HG02885 (cell line): ENCODE measurements around the gene OXTR.

Experiments
- ATAC-seq: cut with Tn5 transposase; IDR thresholded peaks from one replicate; pipeline ENCODE4 v1.9.1; 2021; ENCODE audit warnings: mild to moderate bottlenecking; ENCODE audit not compliant: unreplicated experiment, poor library complexity

OXTR gene

DNA sequence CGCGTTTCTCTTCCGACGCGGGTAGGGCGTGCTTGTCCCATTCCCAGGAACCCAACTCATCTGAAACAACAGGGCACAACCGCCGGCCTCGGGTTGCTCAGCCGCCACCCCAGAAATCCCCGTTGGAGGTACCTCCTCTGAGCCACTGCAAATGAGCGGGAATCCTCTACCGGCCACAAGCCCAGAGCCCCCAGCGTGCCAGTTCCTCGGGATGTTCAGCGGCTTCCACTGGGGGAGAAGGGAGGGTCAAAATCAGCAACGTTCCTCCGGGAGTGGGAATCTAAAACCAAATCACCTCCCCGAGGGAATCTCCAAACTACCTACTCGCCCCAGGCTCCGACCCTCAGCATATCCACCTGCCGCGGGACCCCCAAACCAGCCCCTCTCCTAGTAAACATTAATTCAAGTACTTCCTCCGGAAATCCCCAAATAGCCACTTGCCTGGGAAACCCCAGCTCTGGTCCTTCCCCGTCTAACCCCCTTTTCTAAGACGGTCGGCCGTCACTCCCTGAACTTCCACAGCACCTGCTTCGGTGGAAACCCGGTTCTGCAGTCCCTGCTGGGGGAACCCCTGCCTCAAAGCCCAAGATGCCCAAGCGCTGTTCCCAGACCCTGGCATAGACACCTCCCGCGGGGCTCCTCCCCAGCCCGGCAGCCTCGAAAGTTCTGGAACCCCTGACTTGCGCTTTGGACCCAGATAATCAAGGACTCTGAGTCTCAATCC is 887 bp downstream of the OXTR start:
- peak; percentile 18 for ATAC-seq

GRCh38 chr3:8767667-8768363 is 1.6 kb downstream of the OXTR start:
- peak; percentile 53 for ATAC-seq

GRCh38 chr3:8767256-8767666 is 2.2 kb downstream of the OXTR start:
- ATAC-seq, result no peak

GRCh38 chr3:8766148-8766547 is 3.3 kb downstream of the OXTR start:
- ATAC-seq, result no peak

DNA sequence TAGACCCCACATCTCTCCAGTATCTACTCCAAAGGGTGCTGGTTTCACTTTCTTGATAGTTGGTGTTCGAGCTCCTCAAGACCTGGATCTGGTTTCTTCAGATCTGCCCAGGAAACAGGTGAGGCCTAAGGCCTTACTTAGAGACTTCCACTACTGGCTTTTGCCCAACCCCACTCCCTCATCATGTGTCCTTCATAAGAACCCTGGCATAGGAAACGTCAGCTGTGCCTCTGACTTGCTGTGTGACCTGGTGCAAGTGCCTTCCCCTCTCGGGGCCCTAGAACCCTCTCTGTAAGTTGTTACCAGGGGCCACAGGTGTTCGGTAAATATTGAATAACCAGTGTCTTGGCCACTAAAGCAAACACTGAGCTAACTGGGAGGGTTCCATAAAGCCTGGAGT is 3.9 kb downstream of the OXTR start:
- ATAC-seq, result no peak

DNA sequence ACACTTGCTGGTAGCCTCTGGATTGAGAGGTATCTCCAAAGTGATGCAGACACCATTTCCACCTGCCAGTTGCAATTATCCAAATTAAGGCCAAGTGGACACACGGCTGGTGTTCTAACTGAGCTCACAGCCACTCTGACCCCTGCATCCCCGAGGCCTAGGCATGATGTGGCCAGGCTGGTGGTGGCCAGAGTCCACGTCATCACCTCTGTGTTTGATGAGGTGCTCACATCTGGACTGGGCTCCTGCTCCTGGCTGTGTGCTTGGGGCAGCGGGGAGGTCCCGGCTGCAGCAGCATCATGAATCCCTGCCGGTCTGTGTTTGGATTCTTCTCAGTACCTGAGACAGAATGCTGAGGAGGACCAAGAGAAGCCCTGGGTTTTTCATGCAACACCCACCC is 4.9 kb downstream of the OXTR start:
- ATAC-seq, result no peak

DNA sequence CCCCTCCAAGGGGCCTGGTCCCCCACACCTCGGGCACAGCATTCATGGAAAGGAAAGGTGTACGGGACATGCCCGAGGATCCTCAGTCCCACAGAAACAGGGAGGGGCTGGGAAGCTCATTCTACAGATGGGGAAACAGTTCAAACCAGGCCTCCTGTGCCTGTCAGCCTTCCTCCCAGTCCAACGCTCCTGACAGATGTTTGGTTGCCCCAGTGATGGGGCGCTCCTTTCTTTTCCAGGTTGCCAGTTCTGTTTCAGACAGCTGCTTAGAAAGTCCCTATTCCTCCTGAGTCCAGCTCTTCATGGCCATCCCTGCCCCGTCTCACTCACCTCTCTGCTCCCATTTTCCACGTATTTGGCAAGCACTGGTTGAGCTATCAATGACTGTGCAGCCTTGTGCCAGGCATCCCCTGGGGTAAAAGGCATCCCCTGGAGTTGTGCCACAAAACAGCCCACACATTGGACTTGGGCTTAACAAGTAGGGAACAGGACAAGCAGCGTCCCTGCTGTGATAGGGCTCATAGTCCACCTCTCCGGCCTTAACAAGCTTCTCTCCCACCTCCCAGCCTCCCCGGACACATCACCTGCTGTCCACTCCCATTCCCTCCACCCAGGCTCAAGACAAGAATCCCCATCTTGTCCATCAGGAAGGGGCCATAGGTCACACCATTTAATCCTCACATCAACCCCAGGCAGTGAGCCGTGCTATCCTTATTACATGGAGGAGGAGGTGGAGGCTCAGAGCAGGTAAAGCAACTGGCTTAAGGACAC is 6.6 kb downstream of the OXTR start:
- ATAC-seq, result no peak

DNA sequence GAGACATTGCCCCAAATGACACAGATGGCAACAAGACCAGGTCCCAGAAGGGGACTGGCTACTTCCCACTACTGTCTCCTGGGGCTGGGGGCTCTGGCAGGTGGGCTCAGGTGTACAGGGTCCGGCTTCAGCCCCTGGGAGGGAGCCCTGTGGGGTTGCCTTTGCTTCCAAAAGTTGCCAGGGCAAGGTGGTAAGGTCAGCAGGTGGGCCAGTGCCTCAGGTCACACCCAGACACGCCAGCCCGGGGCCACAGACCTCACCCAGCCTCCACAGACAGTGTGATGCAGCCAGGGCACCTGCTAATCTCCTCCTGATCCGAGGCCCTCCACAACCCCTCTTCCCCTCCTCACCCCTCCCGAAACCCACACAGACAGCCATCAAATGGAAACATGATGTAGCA is 7.5 kb downstream of the OXTR start:
- ATAC-seq, result no peak

GRCh38 chr3:8760506-8760905 is 8.9 kb downstream of the OXTR start:
- no peak for ATAC-seq

DNA sequence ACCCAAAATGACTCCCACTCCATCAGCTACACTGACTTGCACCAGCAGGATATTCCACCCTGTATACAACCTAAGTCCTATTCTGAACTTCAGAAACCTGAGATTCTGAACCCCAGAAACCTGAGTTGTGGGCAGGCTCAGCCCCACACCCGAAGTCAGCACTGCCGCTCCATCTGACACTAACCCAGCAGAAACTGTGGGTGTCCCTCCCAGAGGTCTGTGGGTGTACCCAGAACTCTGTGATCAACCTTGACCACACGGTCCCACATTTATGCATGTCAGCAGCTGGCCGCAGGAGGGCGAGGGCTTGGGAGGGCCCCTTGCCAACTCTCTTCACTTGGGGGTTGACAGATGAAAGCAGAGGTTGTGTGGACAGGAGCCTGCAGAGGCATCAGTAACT is 9.3 kb downstream of the OXTR start:
- ATAC-seq, result no peak

GRCh38 chr3:8759038-8759707 is 10.2 kb downstream of the OXTR start:
- no peak for ATAC-seq

DNA sequence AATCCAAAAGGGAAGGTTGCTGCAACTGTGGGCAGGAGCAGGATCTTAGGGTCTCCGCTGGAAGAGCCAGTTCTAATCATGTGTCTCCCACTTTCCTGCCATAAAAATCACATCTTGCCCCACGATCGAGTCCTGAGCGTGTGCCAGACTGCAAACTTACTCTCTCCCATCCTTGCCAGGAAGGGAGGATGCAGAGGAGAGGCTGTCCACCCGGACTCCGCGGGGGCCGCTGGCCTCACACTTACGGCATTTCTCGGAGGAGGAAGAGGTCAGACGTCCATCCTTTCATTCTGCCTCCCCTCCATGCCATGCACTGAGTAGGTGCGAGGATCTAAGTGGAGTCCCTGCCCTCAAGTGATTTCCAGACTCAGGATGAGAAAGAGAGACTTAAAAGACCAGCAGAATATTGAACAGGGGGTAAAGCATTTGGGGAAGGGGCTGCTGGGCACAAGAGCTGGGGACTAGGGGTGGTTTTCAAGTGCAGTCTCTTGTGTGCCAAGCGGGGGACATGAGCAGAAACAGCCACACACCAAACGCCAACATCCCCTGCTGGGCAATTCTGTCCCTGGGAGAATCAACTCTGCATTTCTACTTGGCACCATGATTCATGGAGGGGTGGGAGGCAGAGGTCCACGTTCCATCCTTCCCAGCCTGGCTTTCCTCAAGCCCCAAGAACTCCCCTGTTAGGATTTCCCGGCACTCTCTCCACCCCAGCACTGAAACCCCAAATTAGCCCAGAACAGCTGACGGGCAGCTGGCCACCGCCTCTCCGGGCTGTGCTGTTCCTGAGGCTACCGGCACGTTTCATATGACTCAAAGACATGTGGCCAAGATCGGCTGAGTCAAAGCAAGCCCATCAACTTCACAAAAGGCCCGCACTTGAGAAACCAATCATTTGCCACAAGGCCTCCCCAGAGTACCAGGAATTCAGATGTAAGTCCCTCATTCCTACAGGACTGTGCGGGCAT is 11.6 kb downstream of the OXTR start:
- ATAC-seq, result peak; percentile 89

- no peak for ATAC-seq
Observed at GRCh38 chr3:8756671-8757070, 12.7 kb downstream of the OXTR start.

GRCh38 chr3:8755564-8756237 is 13.7 kb downstream of the OXTR start:
- ATAC-seq, result no peak

GRCh38 chr3:8755097-8755496 is 14.3 kb downstream of the OXTR start:
- no peak for ATAC-seq

- ATAC-seq, result no peak
Observed at GRCh38 chr3:8752832-8753231, 16.6 kb downstream of the OXTR start.

DNA sequence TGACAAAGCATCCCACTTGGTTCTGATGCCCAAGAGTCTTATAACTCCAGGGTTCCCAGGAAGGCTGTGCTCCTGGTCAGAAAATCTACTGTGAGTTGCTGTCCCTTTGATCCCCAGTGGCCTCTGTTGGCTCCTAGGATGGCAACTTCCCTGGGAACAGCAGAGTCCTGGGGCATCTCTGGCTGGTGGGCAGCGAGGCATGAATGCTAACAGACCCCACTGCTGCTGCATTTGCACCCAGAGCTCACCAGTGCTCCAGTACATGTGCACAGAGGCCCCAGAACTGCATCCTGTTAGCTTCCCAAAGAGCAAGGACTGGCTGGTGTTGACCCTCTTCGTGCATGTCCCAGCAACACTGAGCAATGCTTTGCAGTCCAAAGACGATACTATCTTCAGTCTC is 20.1 kb downstream of the OXTR start:
- ATAC-seq, result no peak

DNA sequence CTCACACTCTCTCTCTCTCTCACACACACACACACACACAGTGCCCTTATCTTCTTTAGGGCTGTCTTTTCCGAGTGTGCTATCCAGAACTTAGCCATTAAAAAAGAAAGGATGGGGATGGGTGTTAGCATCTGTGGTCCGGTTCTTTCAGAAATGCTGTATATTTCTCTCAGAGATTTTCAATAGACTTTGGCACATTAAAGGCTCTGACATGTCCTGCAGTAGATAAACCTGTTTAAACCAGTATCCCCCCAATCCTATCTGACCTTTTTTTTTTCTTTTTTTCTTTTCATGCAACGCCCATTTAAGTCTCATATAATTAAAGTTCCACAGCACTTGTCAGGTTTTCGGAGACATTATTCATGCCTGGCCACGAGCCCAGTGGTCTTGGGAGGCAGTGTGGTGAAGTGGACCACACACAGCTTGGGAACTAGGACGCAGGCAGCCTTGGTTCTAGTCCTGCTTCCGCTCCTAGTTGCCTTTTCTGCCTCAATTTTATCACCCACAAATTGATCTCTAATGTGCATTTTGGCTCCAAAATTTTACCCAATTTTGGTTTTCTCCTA is 22.6 kb downstream of the OXTR start:
- ATAC-seq, result no peak
